ENCODE results near the gene PHPT1. TPM values are rescaled to one million over a fixed set of nuclear protein-coding genes. Genes with fewer than 3 reads are reported as not detected.
A peak's percentile ranks its signal among the peaks of the same experiment; 100 is the strongest.

PHPT1 gene
- total and polyA plus RNA-seq, 2 of the 8 experiments (the other 6 are each of a cell fraction or from before 2014, with no cell fraction given): 109 to 226 TPM

DNA sequence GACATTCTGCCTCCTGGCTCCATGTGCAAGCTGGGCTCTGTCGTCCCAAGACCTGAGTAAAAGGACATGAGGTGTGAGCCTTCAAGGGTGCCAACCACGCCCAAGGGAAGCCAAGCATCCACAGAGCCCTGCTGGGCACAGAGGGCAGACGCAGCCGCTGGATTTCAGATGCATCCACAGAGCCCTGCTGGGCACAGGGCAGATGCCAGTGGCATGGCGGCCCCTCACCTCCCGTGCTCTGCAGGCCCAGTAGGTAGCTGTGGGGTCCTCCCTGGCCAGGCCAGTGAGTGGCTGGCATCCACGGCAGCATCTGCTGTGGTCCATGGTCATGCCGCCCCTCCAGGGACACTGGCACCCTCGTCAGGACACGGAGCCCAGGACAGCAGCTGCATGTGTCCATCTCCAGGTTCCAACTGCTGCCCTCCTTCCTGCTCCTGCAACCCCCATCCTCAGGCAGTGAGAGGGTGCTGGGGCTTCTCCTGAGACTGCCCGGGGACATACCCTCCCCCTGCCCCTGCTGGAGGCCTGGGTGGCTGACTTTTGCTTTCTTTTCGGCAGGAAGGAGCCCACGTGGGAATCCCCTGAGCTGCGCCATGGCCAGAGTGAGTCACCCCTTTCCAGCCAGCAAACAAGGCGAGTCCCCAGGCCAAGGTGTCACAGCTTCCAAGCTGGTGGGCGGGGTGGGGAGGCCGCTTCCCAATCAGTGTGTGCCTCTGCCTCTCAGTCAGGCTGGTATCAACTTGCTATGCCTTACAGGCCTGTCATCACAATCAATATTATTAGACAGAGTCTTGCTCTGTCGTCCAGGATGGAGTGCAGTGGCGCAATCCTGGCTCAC lies 33.1 kb downstream of the PHPT1 start:
- H2AFZ ChIP-seq (ENCODE audit: low read length): no peak overlapping the region
- H3K4me2 ChIP-seq (ENCODE audit: insufficient read depth in 1 of 2, low read depth in 2 of 2, low read length in 2 of 2): no peak overlapping the region

More for the DNA sequence above, 33.1 kb downstream of the PHPT1 start:
- Histone ChIP-seq H2BK120ac (replicated peaks; ENCODE audit: low read depth, low read length) (no peak overlapping the region), H4K5ac (ENCODE audit: insufficient read length, low read depth, low read length) (no peak overlapping the region), H3K14ac (ENCODE audit: insufficient read length) (no peak overlapping the region), H2BK5ac (ENCODE audit: low read depth, low read length) (peak overlapping the region; percentile 9), H3K79me2 (ENCODE audit: control insufficient read depth in 1 of 2, insufficient read depth in 2 of 2, low read length in 2 of 2) (peaks cover 3 to 7% of the 10 kb centered on the region in 2 experiments; a peak in 3 of 4 replicates), H4K91ac (replicated peaks; ENCODE audit: insufficient read length, low read length) (no peak overlapping the region), H2AK5ac (ENCODE audit: low read depth, low read length) (no peak overlapping the region), H3K4me1 (replicated peaks in 1 of 4; ENCODE audit: control insufficient read depth in 3 of 4, insufficient read depth in 4 of 4, low read length in 3 of 4) (peaks cover 0 to 4% (median 1%) of the 10 kb centered on the region in 4 experiments; a peak in 4 of 7 replicates), H3K27ac (ENCODE audit: low read depth, low read length) (no peak overlapping the region), H3K4ac (replicated peaks; ENCODE audit: insufficient read length, low read depth, low read length) (no peak overlapping the region), H3K79me1 (ENCODE audit: low read depth, low read length) (no peaks in the 10 kb centered on the region), H3K36me3 (ENCODE audit: control insufficient read depth in 2 of 4, insufficient read depth in 4 of 4, low read length in 3 of 4) (no peaks in the 10 kb centered on the region), H2BK12ac (ENCODE audit: low read depth, low read length) (no peak overlapping the region), H3K9me3 (ENCODE audit: insufficient read depth in 2 of 2, low read depth in 1 of 2, low read length in 1 of 2) (no peaks in the 10 kb centered on the region), H3K18ac (ENCODE audit: extremely low read depth, low read length) (no peak overlapping the region), H2BK15ac (ENCODE audit: low read length) (no peak overlapping the region), H2BK20ac (ENCODE audit: low read length) (no peak overlapping the region), H3K27me3 (replicated peaks in 1 of 4; ENCODE audit: control insufficient read depth in 3 of 4, extremely low read depth in 1 of 4, insufficient read depth in 3 of 4, low read length in 3 of 4) (no peaks in the 10 kb centered on the region), H3K56ac (replicated peaks; ENCODE audit: insufficient read length, low read depth, low read length) (no peak overlapping the region), H3K23ac (ENCODE audit: insufficient read length) (no peak overlapping the region), H4K8ac (ENCODE audit: extremely low read depth, insufficient read depth, low read length) (peak overlapping the region; percentile 65; the same call in 1 of the 2 replicates), H4K20me1 (replicated peaks in 1 of 2; ENCODE audit: control insufficient read depth in 1 of 2, insufficient read depth in 2 of 2, low read length in 2 of 2) (peaks cover 3 to 4% of the 10 kb centered on the region in 2 experiments), H3K23me2 (ENCODE audit: low read depth, low read length) (peaks cover 5% of the 10 kb centered on the region; the same call in 1 of the 2 replicates), H3K4me3 (ENCODE audit: extremely low read depth in 1 of 4, insufficient read depth in 2 of 4, low read depth in 3 of 4, low read length in 4 of 4) (no peak overlapping the region), H3K9ac (replicated peaks in 1 of 4; ENCODE audit: extremely low read depth in 1 of 4, low read depth in 3 of 4, low read length in 3 of 4) (0 out of 7 replicates have a peak overlapping the region, but pooled peaks of 1 of the 4 experiments have one; percentile 7)
- ChIA-PET POLR2A (ENCODE audit: partially characterized antibody) (interaction anchor here (0.5 to 2.6 kb wide), 10 partner anchors 7 to 82 kb away, joined by 3 to 16 read pairs (median 4); partner anchors contain the start of gene EDF1), CTCF (ENCODE audit: partially characterized antibody) (interaction anchor here (0.9 to 1.8 kb wide), 4 partner anchors 10 to 21 kb away, joined by 3 to 6 read pairs (median 4); no protein-coding TSS in a partner anchor)
- TF ChIP-seq RAD21 (IDR thresholded peaks at IDR 0.05 in 1 of 2, conservative IDR thresholded peaks at IDR 0.05 in 1 of 2; ENCODE audit: low read depth in 2 of 2, low read length in 2 of 2): no peak
- peak; percentile 31; the same call in 1 of the 2 replicates for TF ChIP-seq JUND (IDR thresholded peaks at IDR 0.05; ENCODE audit: low read length)
- no peak for DNase-seq (ENCODE audit: low read depth in 1 of 2, low spot score in 2 of 2)
- WGBS, 2 experiments (ENCODE audit: extremely low coverage in 1 of 2, insufficient coverage in 1 of 2, insufficient read length in 1 of 2, insufficient replicate concordance in 2 of 2, low coverage in 1 of 2, low lambda C conversion rate in 2 of 2, missing lambda C conversion rate in 1 of 2): 79% methylated on average over 19 of the region's 19 CpGs; no CpG with 5 or more reads in 1 of the 2 experiments
- no peak for FAIRE-seq
